ENCODE results near the gene CALN1.
"Not testable (repeated sequence)": the region's sequence is repeated elsewhere in the genome, so short reads cannot be mapped to it uniquely, and the experiment has no call there.

The CALN1 gene

DNA sequence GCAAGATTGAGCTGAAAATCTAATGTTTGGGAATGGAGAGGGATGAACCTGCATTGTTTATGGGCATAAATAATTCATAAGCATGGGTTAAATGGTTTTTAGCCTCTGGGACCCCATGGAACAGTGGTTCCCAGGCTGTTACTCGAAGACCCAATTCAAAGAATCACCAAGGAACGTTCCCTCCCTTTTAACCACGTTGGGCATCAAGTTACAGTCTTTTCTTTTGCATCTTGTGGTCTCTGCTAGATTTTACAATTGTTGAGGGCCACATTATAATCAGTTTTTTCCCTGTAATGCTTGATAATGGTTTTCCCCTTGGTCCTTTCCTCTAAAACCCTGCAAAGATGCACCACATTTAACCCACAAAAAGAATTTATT is 2.5 kb downstream of the CALN1 start:
- DNase-seq (ENCODE audit: low read depth in 1 of 2, low spot score in 1 of 2), result no peak

DNA sequence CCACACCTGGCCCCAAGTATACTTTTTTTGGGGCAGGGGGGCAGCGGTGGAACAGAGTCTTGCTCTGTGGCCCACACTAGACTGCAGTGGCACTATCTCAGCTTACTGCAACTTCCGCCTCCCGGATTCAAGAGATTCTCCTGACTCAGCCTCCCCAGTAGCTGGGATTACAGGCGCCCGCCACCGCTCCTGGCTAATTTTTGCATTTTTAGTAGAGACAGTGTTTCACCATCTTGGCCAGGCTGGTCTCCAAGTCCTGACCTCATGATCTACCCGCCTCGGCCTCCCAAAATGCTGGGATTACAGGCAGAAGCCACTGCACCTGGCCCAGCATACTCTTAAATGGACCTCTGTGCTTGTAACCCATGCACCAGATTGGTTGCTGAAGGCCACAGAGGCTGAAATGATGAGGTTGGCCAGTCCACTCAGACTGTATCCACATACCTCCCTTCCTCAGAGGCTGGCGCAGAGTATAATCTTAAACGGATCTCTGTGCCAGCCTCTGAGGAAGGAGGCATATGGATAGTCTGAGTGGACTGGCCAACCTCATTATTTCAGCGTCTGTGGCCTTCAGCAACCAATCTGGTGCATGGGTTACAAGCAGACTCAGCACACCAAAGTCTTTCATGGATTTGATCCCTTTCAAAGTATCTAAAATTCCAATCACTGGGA is 3.0 kb downstream of the CALN1 start:
- DNase-seq (ENCODE audit: low read depth in 1 of 2, low spot score in 1 of 2), result no peak

DNA sequence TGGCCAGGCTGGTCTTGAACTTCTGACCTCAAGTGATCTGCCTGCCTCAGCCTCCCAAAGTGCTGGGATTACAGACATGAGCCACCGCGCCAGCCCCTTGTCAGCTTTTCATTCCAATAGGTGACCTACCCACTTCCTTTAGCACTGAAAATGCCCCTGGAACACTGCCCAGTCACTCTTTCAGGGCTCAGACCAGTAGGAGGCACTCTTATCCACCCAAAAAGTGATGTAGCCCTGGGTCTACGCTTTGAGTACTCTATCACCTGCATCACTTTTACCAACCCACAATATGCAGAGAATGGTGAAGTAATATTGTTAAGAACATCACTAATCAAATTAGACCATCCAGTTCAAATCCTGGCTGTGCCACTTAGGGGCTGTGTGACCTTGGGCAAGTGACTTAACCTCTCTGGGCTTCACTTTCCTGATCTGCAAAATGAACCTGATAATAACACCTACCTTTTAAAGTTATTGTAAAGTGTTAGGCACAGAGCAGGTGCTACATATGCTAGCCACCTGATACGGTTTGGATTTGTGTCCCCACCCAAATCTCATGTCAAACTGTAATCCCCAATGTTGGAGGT is 5.2 kb downstream of the CALN1 start:
- DNase-seq (ENCODE audit: low read depth in 1 of 2, low spot score in 1 of 2), result no peak

DNA sequence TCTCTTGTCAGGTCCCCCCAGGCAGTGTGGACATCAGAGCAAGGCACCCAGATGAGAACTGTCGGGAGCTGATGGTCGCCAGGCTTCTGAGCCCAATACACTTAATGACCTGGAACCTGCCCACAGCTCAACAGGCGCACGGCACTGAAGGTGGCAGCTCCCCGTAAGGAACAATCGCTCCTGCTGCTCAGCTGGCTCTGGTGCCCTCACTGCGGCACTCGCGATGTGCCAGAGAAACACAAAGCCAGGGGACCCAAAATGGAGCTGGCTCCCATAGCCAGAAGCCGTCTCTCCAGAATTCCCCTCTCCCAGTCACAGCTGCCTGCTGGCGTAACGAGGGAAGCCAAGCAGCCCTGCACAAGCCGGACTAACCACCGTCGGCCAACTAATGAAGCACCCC is 6.3 kb downstream of the CALN1 start:
- no peak for DNase-seq (ENCODE audit: low read depth in 1 of 2, low spot score in 1 of 2)

DNA sequence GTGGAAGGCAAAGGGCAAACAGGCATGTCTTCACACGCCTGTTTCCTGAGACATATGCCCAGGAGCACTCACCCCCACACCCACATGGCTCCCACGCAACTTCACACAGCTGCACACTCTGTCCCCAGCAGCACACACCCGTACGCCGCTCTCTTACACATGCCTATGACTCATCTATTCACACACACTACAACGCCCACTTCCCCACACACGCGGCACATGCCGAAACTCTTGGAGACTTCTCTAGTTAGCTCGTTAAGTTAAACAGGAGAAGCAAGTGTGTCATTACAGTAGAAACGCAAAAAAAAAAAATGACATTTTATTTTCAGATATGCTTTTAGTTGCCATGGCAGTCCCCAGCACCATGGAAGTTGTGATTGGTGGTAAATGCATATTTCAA is 6.7 kb downstream of the CALN1 start:
- DNase-seq (ENCODE audit: low read depth in 1 of 2, low spot score in 1 of 2), result no peak

DNA sequence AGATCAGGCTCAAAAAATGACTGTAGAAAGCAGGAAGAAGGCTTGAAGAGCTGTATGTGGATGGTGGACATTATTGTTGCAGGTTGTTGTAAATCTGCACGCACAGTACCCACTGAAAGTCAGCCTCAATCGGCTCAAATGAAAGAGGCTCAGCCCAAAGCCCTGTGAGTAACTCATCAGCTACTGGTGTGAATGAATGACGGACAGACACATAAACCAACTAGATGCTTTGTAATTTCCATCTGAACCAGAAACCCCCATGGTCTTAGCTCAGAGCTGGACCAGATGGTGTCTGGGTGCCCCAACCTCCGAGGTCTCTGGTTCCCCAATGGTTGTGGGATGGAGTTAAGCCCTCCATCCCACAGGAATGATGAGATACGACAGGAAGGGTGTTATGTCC is 7.4 kb downstream of the CALN1 start:
- no peak for DNase-seq (ENCODE audit: low read depth in 1 of 2, low spot score in 1 of 2)

DNA sequence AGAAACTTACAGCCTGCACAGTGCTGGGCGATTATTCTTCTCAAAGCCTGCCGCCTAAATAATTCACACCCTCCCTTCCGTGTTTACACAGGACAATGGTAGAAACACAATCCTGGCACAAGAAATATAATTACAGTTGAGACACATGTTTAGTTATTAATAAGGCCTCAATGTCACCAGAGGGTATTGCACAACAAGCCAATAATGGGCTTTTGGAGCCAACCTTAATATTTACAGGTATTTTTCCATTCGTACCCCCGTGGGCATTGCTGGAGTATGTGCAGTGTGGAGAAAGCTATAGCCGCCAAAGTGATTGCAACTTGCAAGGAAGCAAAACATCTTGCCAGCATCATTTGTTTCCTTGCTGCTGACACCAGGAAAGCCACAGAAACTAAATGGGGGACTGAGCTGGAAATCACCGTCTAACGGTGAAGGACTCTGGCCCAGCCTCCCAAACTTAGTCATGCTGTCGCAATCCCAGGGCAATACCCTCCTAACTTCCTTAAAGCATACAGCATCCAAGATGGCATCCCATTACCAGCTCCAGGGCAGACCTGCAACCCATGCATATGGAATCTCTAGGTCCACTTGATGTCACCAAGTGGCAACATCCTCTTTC is 8.6 kb downstream of the CALN1 start:
- no peak for DNase-seq (ENCODE audit: low read depth in 1 of 2, low spot score in 1 of 2)

DNA sequence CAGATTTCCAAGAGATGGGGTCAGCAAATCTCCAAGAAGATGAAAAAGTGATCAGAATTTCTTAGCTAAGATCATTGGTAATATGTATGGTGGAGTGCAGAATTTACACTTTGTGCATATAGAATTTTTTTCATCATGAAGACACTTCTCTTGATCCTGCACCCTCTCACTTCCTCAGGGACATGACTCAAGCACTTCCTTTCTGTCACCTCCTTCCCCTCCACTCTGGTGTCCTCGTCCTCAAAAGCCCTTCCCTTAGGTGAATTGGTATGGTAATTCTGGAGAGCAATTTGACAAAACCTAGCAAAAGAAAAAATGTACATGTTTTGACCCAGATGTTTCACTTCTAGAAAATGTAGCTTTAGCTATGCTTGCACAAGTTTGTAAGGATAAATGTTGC is 18.1 kb downstream of the CALN1 start:
- no peak for DNase-seq (ENCODE audit: low read depth in 1 of 2, low spot score in 1 of 2)

DNA sequence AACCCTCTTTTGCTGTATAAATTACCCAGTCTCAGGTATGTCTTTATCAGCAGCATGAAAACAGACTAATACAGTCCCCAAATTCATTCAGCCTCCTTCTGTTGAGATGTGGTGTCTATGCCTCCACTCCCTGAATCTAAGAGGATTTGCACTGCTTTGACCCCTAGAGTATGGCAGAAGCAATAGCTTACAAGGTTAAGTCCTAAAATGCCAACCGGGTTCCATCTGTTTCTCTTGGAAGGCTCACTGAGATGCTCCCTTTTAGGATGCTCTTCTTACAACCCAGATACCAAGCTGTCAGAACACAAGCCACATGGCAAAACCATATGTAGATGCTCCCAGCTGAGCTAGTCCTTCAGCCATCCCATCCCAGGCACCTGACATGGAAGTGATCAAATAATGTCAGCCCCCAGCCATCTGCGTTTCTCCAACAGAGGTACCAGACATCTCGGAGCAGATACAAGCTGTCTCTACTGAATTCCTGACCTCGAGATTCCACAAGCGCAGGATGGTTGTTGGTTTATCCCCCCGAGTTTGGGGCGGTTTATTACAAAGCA is 20.2 kb downstream of the CALN1 start:
- no peak for DNase-seq (ENCODE audit: low read depth in 1 of 2, low spot score in 1 of 2)

DNA sequence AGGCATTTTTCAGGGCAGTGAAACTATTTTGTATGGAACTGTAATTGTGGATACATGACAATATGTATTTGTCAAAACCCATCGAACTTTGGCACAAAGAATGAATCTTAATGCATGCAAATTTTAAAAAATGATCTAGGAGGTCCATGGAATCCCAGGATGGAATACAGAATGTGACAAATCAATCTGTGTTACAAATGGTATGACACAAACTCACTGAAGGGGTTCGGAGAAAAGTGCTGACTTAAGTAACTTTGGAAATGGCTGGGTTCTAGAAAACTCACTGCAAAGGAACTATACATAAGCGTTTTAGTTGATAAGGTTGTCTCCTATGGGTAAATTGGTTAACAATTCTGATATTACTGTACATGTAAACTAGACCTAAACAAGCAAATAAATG is 26.0 kb downstream of the CALN1 start:
- no peak for DNase-seq (ENCODE audit: low read depth in 1 of 2, low spot score in 1 of 2)

DNA sequence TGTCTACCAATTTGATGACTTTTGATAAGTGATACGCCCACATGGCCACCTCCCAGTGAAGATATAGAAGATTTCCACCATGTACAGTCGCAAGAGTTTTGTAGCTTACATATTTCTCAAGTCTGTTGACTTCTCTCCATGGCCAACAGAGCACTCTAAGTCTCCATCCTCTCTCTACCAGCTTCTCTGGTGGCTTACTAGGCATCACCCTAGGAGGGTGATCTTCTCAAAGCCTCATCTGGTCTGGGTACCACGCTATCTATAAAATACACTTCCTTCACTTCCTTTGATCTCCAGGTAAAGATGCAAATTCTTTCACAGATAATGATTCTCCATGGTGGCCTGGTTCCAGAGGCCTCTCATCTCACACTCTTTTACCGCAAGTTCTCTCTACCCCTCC is 49.9 kb downstream of the CALN1 start:
- no peak for DNase-seq (ENCODE audit: low read depth in 1 of 2, low spot score in 1 of 2)

DNA sequence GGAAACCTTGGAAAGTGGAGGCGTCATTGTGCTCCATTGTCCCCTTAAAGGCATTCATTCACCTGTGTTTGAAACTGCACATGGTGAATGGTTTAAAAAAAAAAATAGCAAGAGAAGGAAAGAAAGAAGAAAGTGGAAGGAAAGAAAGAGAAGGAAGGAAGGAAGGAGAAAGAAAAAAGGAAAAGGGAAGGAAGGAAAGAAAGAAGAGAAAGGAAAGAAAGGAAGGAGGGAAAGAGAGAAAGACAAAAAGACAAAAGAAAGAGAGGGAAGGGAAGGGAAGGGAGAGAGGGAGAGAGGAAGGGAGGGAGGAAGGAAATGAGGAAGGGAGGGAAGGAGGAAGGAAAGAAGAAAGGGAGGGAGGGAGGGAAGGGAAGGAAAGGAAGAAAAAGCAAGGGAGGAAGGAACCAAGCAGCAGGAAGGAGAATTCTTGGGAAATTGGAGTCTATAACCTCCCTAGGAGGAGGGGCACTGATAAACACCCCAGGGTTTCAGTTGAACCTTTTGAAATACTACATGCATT is 66.9 kb downstream of the CALN1 start:
- no peak for DNase-seq (ENCODE audit: low read depth in 1 of 2, low spot score in 1 of 2)

DNA sequence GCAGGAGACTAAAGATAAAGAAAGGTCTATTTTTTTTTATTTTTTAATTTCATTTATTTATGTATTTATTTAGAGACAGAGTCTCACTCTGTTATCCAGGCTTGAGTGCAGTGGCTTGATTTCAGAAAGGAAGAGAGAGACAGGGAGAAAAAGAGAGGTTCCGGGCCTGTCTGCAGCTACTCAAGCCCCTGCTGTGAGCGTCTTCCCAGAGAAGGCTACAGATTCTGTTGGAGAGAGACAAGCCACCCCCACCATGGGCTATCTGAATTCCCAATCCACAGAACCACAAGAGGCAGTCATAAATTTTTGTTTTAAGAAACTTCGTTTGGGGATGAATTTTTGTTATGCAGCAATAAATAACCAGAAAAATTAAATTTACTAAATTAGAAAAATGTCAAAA is 68.1 kb downstream of the CALN1 start:
- DNase-seq (ENCODE audit: low read depth in 1 of 2, low spot score in 1 of 2), result no peak

DNA sequence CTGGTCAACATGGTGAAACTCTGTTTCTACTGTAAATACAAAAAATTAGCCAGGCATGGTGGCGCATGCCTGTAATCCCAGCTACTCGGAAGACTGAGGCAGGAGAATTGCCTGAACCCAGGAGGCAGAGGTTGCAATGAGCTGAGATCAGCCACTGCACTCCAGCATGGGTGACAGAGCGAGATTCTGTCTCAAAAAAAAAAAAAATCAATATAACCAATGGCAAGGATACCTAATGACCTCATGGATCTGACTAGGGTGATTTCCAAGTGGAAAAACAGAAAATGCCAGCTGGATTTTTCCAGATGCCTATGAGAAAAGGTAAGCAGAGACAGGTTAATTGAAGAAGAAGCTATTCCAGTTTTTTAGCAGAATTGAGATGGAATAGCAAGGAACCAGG is 68.8 kb downstream of the CALN1 start:
- not testable (repeated sequence) for DNase-seq (ENCODE audit: low read depth in 1 of 2, low spot score in 1 of 2)

DNA sequence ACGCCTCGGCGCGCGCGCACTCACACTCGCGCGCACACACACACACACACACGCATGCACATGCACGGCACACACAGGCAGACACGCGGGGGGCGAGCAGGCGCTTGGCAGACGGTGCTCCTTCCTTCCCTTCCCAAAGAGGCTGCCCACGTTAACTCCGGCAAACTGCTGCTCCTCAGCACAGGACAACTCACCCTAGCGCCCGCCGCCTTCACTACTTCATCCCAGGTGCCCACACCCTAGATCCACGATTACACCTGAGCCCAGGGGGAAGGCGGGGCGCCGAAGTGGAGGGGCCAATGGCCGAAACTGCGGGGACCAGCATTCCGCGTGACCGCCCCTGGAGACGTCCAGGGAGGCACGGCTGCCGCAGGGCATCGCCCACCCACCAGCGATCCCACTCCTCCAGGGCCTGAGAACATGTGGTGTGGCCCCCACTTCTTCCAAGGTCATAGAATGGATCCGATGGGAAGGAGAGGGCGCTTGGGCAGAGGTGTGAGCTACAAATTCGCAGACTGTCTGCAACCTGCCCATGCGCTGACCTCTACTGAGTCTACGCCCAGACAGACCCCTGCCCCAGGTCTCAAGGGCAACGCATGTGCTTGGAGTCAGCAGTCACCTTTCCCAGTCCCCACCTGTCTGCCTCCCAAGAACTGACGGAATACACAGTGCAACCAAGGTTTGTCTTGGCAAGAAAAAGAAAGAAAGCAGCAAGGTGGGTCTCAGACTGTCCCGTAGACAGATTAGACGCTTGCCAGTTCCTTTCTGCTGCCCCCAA is 74.6 kb downstream of the CALN1 start:
- DNase-seq (ENCODE audit: low read depth in 1 of 2, low spot score in 1 of 2), result no peak

DNA sequence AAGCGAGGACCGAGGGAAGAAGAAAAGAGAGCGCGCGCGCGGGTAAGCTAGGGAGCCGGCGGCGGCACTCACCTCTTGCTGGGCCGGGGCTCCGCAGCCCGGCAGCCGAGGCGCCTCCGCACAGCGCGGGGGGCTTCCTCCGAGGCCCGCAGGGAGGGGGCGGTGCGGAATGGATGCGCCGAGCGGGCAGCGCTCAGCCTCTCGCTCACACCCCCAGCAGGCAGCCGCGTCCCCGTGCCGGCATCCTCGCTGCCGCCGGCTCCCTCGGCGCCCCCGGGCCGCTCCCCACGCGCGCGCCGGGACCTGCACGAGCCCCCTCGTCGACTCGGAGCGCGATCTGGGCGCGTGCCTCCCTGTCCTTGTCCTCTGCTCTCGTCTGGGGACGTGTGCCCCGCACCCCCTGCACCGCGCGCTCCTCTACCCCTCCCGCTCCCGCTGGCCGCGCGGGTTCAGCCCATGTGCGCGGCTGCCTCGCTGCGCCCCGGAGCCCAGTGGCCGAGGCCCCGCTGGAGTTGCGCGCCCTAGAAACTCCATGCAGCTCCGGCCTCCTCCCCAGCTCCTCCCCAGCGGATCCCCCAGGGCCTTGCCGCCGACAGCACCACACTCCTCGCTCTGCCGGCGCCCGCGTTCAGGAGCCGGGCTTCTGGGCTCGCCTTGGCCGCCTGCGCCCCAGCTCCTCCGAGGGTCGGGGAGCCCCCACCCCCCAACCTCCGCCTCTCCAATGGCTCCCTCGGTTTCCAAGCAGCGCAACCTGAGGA is 75.3 kb downstream of the CALN1 start:
- no peak for DNase-seq (ENCODE audit: low read depth in 1 of 2, low spot score in 1 of 2)

DNA sequence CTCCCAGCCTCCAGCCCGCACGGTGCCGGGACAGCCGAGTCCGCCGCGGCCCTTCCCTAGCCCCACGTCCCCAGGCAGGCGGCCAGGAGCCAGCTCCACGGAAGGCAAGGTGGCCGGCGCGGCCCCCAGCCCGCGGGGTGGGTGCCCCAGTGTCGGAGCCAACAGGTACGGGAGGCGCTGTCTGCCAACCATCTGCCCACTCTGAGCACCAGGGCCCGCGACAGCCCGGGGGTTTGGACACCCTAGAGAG is 75.8 kb downstream of the CALN1 start:
- DNase-seq (ENCODE audit: low read depth in 1 of 2, low spot score in 1 of 2), result no peak

DNA sequence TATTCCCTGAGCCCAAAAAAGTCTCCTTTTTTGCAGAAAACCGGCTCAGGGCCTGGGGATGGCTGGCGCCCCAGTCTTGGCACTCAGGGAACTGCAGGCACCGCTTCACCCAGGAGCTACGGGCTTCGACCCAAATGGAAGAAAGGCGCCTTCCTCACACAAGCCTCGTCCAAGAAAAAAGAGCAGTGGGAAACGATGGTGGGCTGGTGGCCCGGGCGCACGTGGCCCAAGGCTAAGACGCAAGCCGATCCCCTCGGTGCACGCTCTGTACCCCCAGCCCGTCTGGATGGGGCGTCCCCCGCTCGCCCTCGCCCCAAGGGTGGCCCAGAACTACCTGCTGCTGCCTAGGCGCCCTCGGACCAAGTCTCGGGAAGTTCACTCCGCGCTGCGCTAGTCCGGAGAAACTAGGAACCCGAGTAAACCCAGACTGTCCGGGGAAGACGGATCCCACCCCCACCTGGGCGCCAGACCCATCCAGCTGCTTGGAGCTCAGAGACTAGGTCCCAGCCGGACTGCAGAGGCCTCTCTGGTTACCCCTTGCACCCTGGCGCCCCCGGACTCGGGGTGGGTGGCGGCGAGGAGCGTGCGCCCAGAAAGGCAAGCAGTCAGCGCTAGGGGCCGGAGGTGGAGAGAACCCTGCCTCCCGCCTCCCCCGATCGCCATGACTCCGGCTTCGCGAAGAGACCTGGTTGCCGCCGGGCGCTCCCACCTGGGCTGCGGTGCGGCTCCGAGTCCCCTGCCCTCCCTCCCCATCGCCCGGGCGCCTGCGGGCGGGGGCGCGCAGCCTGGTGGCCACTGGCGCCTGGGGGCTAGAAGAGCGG is 76.4 kb downstream of the CALN1 start:
- DNase-seq (ENCODE audit: low read depth in 1 of 2, low spot score in 1 of 2), result no peak

DNA sequence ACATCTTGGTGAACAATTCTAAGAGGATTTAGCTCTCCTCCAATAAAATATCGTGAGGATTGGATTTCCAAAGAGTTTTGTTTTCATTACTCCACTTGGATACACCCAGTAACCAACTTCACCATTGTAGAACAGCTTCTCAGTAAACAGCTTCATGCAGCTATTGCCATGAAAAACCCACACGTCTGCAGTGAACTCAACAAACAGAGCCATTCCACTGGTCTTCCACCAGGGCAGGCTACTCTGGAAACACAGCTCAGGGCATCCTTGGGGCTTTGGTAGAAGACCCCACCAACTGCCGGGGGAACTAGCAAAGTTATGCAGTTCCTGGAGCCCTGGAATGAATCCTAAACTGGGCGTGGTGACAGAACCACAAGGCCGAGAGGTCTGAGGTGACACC is 77.4 kb downstream of the CALN1 start:
- DNase-seq (ENCODE audit: low read depth in 1 of 2, low spot score in 1 of 2), result no peak

DNA sequence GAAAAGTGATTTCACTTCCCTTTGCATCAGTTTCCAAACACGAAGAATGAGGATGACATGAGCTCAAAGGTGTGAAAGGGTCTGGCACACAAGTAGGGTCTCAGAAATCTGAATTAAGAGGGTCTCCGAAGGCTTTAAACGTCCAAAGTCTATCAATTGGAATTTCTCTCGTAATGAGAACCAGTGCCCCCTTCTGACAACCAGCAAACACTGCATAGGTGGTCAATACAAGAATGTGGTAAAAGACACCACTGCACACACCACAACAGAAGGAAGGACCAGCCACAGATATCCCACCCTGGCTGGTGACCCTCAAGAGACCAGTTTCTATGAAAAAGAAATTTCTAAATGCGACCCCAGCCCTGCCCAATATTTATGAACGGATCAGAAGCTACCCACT is 78.1 kb downstream of the CALN1 start:
- DNase-seq (ENCODE audit: low read depth in 1 of 2, low spot score in 1 of 2), result no peak

All from activated CD4-positive, alpha-beta T cell treated with anti-CD3 and anti-CD28 coated beads, Interleukin-2, amount 50 U/mL, for 24 hours (primary cell).